MCF 10A (cell line): ENCODE data around the gene ZBTB18. TPM values are rescaled to one million over a fixed set of nuclear protein-coding genes. Genes with fewer than 3 reads are reported as not detected.

Experiments used
- BruUV-seq: library from RNA; stranded (reverse); fragments of 400-500 nt; replicated peaks from 2 replicates; lab custom pipeline; 2021; lab: Mats Ljungman, UMichigan
- CTCF ChIA-PET: fragments of 300-600 bp; sonication (Branson Sonifier 250); formaldehyde crosslinking; extraction: SDS; loops from one replicate; lab custom pipeline; 2021; ENCODE audit warnings: antibody characterized with exemption, inconsistent platforms; lab: Yijun Ruan, JAX
- POLR2A ChIA-PET: fragments of 300-600, 350-650 bp; sonication (Branson Sonifier 250); formaldehyde crosslinking; extraction: SDS; loops from one replicate; lab custom pipeline; 2020; ENCODE audit warnings: antibody characterized with exemption, inconsistent platforms; lab: Yijun Ruan, JAX
- DNase-seq: peaks from one replicate; pipeline ENCODE4 v3.0.0-alpha.2; 2018; ENCODE audit not compliant: unreplicated experiment
- H3K27ac Mint-ChIP-seq: one replicate; pipeline ENCODE4 v1.8.0; 2022; ENCODE audit warnings: mild to moderate bottlenecking, low read depth, mixed read lengths; ENCODE audit not compliant: unreplicated experiment
- H3K27me3 Mint-ChIP-seq: one replicate; pipeline ENCODE4 v1.8.0; 2022; ENCODE audit warnings: mixed read lengths; ENCODE audit not compliant: insufficient read depth, unreplicated experiment
- H3K36me3 Mint-ChIP-seq: one replicate; pipeline ENCODE4 v1.8.0; 2022; ENCODE audit warnings: mild to moderate bottlenecking, moderate library complexity, mixed read lengths; ENCODE audit not compliant: insufficient read depth, unreplicated experiment
- H3K4me1 Mint-ChIP-seq: one replicate; pipeline ENCODE4 v1.8.0; 2022; ENCODE audit warnings: mixed read lengths; ENCODE audit not compliant: insufficient read depth, unreplicated experiment
- H3K4me3 Mint-ChIP-seq: one replicate; pipeline ENCODE4 v1.8.0; 2022; ENCODE audit warnings: mild to moderate bottlenecking, moderate library complexity, mixed read lengths; ENCODE audit not compliant: unreplicated experiment
- H3K9me3 Mint-ChIP-seq: one replicate; pipeline ENCODE4 v1.8.0; 2022; ENCODE audit warnings: mixed read lengths; ENCODE audit not compliant: unreplicated experiment
- CTCF ChIP-seq: fragments of 200-600 bp; IDR thresholded peaks from one replicate; pipeline ENCODE4 v1.8.0; 2022; ENCODE audit warnings: antibody characterized with exemption, mild to moderate bottlenecking; ENCODE audit not compliant: unreplicated experiment
- intact Hi-C: fragments of 100-400 bp; cut with micrococcal nuclease; formaldehyde crosslinking; loops from 2 replicates; pipeline ENCODE4 v1.14.1; 2022
- total RNA-seq: library from RNA; stranded (reverse); gene quantifications from 2 replicates; pipeline ENCODE4 v1.2.3, GENCODE V29; 2022

ZBTB18 gene
- total RNA-seq, 1 experiment from 2014 or later = 16.5 TPM

- ChIA-PET CTCF (interaction anchor here (0.9 to 1.2 kb wide), 2 partner anchors 145 to 219 kb away, joined by 3 read pairs; no protein-coding TSS in a partner anchor), POLR2A (interaction anchor here (5.4 kb wide), 1 partner anchor 12 kb away, joined by 44 read pairs; no protein-coding TSS in a partner anchor)
- TF ChIP-seq CTCF = no peak
- H3K27me3 Mint-ChIP-seq = peaks cover 12% of the 10 kb centered on the region
- BruUV-seq = no TSS peak
- no peak overlapping the region for H3K27ac Mint-ChIP-seq
- H3K4me1 Mint-ChIP-seq = no peaks in the 10 kb centered on the region
- no peaks in the 10 kb centered on the region for H3K9me3 Mint-ChIP-seq
- H3K36me3 Mint-ChIP-seq = no peaks in the 10 kb centered on the region
- DNase-seq = no peak
- intact Hi-C loops = no loop called here
- H3K4me3 Mint-ChIP-seq = no peak overlapping the region
Observed at GRCh38 chr1:244035358-244035757, 15.7 kb upstream of the ZBTB18 start.

GRCh38 chr1:244037252-244037651 lies 13.8 kb upstream of the ZBTB18 start:
- TF ChIP-seq CTCF = no peak
- no peak for DNase-seq
- peaks cover 12% of the 10 kb centered on the region for H3K27me3 Mint-ChIP-seq
- no peak overlapping the region for H3K4me3 Mint-ChIP-seq
- no peak overlapping the region for H3K27ac Mint-ChIP-seq
- intact Hi-C loops = no loop called here
- POLR2A ChIA-PET = interaction anchor here (3.2 kb wide), 1 partner anchor 10 kb away, joined by 25 read pairs; no protein-coding TSS in a partner anchor
- no peaks in the 10 kb centered on the region for H3K36me3 Mint-ChIP-seq
- CTCF ChIA-PET = no interaction called here
- no TSS peak for BruUV-seq
- no peaks in the 10 kb centered on the region for H3K9me3 Mint-ChIP-seq
- no peaks in the 10 kb centered on the region for H3K4me1 Mint-ChIP-seq

GRCh38 chr1:244041466-244042120 lies 9.5 kb upstream of the ZBTB18 start:
- POLR2A ChIA-PET = interaction anchor here (0.7 kb wide), 1 partner anchor 289 kb away, joined by 3 read pairs; no protein-coding TSS in a partner anchor
- no peak overlapping the region for H3K27ac Mint-ChIP-seq

More at GRCh38 chr1:244041466-244042120, 9.5 kb upstream of the ZBTB18 start:
- H3K27me3 Mint-ChIP-seq = peaks cover 13% of the 10 kb centered on the region
- no peak overlapping the region for H3K4me3 Mint-ChIP-seq
- CTCF ChIA-PET = interaction anchor here (0.7 to 2.0 kb wide), 2 partner anchors 68 to 230 kb away, joined by 3 to 9 read pairs; no protein-coding TSS in a partner anchor
- intact Hi-C loops = loop anchor here (10.0 kb wide), 1 partner anchor 247 kb away; no protein-coding TSS in a partner anchor
- H3K36me3 Mint-ChIP-seq = no peaks in the 10 kb centered on the region
- TF ChIP-seq CTCF = no peak
- no peak for DNase-seq
- BruUV-seq = no TSS peak
- H3K9me3 Mint-ChIP-seq = no peaks in the 10 kb centered on the region
- H3K4me1 Mint-ChIP-seq = peaks cover 3% of the 10 kb centered on the region
